Keratinocyte (primary cell): ENCODE measurements around the gene PIP4P1.

Experiments used
- CTCF ChIP-seq, 3 experiments: IDR thresholded peaks in 1 of 3; conservative IDR thresholded peaks in 1 of 3; optimal IDR thresholded peaks in 1 of 3; 2 replicates in 2 of 3; 3 replicates in 1 of 3; pipeline versions ENCODE3 to v1.5.1; 2011; ENCODE audit warnings: low read length in 3 of 3, mild to moderate bottlenecking in 3 of 3, moderate library complexity in 2 of 3, control low read depth in 1 of 3, inconsistent platforms in 1 of 3; ENCODE audit not compliant: insufficient read depth in 2 of 3; ENCODE audit errors: extremely low read depth in 1 of 3
- EZH2 ChIP-seq: IDR thresholded peaks from one replicate; pipeline ENCODE4 v1.6.1; 2012; ENCODE audit warnings: inconsistent platforms, mild to moderate bottlenecking, low read length, moderate library complexity

- TF ChIP-seq CTCF (optimal IDR thresholded peaks at IDR 0.05 in 1 of 3, IDR thresholded peaks at IDR 0.05 in 1 of 3, conservative IDR thresholded peaks at IDR 0.05 in 1 of 3; ENCODE audit: extremely low read depth in 1 of 3, insufficient read depth in 2 of 3, low read length in 3 of 3) (no peak), EZH2 (no peak)
Observed at GRCh38 chr14:20460458-20461224, 593 bp downstream of the PIP4P1 start.
